ENCODE data around the gene JUNB.
A peak's percentile ranks its signal among the peaks of the same experiment; 100 is the strongest.
"Not testable (repeated sequence)": the region's sequence is repeated elsewhere in the genome, so short reads cannot be mapped to it uniquely, and the experiment has no call there.

JUNB gene

GRCh38 chr19:12815088-12815487 is 23.8 kb downstream of the JUNB start:
- no peak for DNase-seq

- DNase-seq, result not testable (repeated sequence)
Measured at GRCh38 chr19:12817188-12817587, 25.9 kb downstream of the JUNB start.

GRCh38 chr19:12817810-12818209 is 26.5 kb downstream of the JUNB start:
- not testable (repeated sequence) for DNase-seq

- no peak for DNase-seq
Measured at GRCh38 chr19:12821761-12822160, 30.5 kb downstream of the JUNB start.

GRCh38 chr19:12825254-12826131 is 34.2 kb downstream of the JUNB start:
- no peak for DNase-seq

GRCh38 chr19:12828494-12828893 is 37.2 kb downstream of the JUNB start:
- DNase-seq, result no peak

GRCh38 chr19:12833418-12833737 is 42.1 kb downstream of the JUNB start:
- DNase-seq, result no peak

GRCh38 chr19:12833738-12834565 is 42.7 kb downstream of the JUNB start:
- no peak for DNase-seq

- DNase-seq, result no peak
Measured at GRCh38 chr19:12834566-12834943, 43.3 kb downstream of the JUNB start, which contains the start of gene RTBDN. Gene RTBDN, minus strand, starts transcription at chr19:12834579. Its CDS starts 4,600 bp downstream, at chr19:12829979.

GRCh38 chr19:12834976-12835757 is 43.9 kb downstream of the JUNB start:
- no peak for DNase-seq

- DNase-seq, result no peak
Measured at GRCh38 chr19:12836529-12836863, 45.2 kb downstream of the JUNB start.

- DNase-seq, result no peak
Measured at GRCh38 chr19:12837225-12837624, 45.9 kb downstream of the JUNB start.

- no peak for DNase-seq
Measured at GRCh38 chr19:12838182-12838885, 47.0 kb downstream of the JUNB start, which contains the start of gene MAST1. Gene MAST1, plus strand, starts transcription at chr19:12838515. Its CDS starts 58 bp downstream, at chr19:12838573.

- no peak for DNase-seq
Measured at GRCh38 chr19:12838886-12839756, 47.8 kb downstream of the JUNB start.

GRCh38 chr19:12840091-12841079 is 49.1 kb downstream of the JUNB start:
- DNase-seq, result no peak

GRCh38 chr19:12841094-12841493 is 49.8 kb downstream of the JUNB start:
- peak; percentile 54 for DNase-seq

- DNase-seq, result no peak
Measured at GRCh38 chr19:12842511-12842910, 51.2 kb downstream of the JUNB start.
